HCT116 (cell line): ENCODE measurements around the gene FOXP1. TPM values are rescaled to one million over a fixed set of nuclear protein-coding genes. Genes with fewer than 3 reads are reported as not detected.

ENCODE experiments used
- ATAC-seq: fragments of 200-7000 bp; cut with Tn5 transposase; 2 replicates; pipeline ENCODE4 v1.9.1; 2020; ENCODE audit warnings: mild to moderate bottlenecking, moderate library complexity
- BruUV-seq: library from RNA; stranded (reverse); fragments of 400-500 nt; replicated peaks from 2 replicates; lab custom pipeline; 2021; lab: Mats Ljungman, UMichigan
- CTCF ChIA-PET: fragments of 300-600 bp; sonication (Branson Sonifier 250); formaldehyde crosslinking; loops from one replicate; lab custom pipeline; 2021; ENCODE audit warnings: antibody characterized with exemption; lab: Charles Lee
- POLR2A ChIA-PET: fragments of 300-600, 350-600 bp; sonication (Branson Sonifier 250); formaldehyde crosslinking; loops from one replicate; lab custom pipeline; 2021; ENCODE audit warnings: antibody characterized with exemption; lab: Charles Lee
- RAD21 ChIA-PET, 2 experiments: fragments of 300-600 bp; sonication (Branson Sonifier 250); formaldehyde crosslinking; loops; one replicate each; lab custom pipeline; 2023; ENCODE audit warnings: low total read pairs in 2 of 2; ENCODE audit not compliant: uncharacterized antibody in 2 of 2, unreplicated experiment in 2 of 2, low non-redundant PET in 1 of 2; lab: Charles Lee
- DNase-seq: peaks from one replicate; pipeline ENCODE4 v3.0.0-alpha.2; 2010; ENCODE audit warnings: low read depth, low spot score
- H2AFZ ChIP-seq: fragments of 200-600 bp; shearing (Covaris generic), sonication (generic); 2 replicates; pipeline ENCODE4 v1.6.1; 2017; ENCODE audit warnings: low read depth, mixed run types, mixed read lengths, antibody characterized with exemption, low read length; ENCODE audit not compliant: poor library complexity, severe bottlenecking
- H3K27ac ChIP-seq: 2 replicates; pipeline ENCODE4 v1.5.1; 2012; ENCODE audit warnings: low read depth, low read length
- H3K27me3 ChIP-seq: fragments of 200-600 bp; sonication (generic); 2 replicates; pipeline ENCODE4 v1.6.1; 2016; ENCODE audit warnings: mixed run types, low read length, mixed read lengths; ENCODE audit not compliant: insufficient read depth
- H3K36me3 ChIP-seq, 2 experiments: fragments of 200-500 bp in 1 of 2; fragments of 200-600 bp in 1 of 2; sonication (Bioruptor generic) in 1 of 2; sonication (generic) in 1 of 2; 2 replicates each; pipeline versions ENCODE4 v1.5.1 to v1.6.1; 2014 to 2016; ENCODE audit warnings: low read length in 2 of 2, inconsistent platforms in 1 of 2, mixed read lengths in 1 of 2, mixed run types in 1 of 2; ENCODE audit not compliant: insufficient read depth in 2 of 2, control insufficient read depth in 1 of 2
- H3K4me1 ChIP-seq, 2 experiments: fragments of 200-600 bp in 1 of 2; sonication (generic) in 1 of 2; 2 replicates each; pipeline versions ENCODE4 v1.5.1 to v1.6.1; 2012 to 2017; ENCODE audit warnings: low read length in 2 of 2, inconsistent platforms in 1 of 2, mild to moderate bottlenecking in 1 of 2, mixed read lengths in 1 of 2, mixed run types in 1 of 2, moderate library complexity in 1 of 2; ENCODE audit not compliant: insufficient read depth in 2 of 2, control insufficient read depth in 1 of 2
- H3K4me2 ChIP-seq: fragments of 200-600 bp; sonication (generic); 2 replicates; pipeline ENCODE4 v1.6.1; 2017; ENCODE audit warnings: mixed run types, low read length, mixed read lengths
- H3K4me3 ChIP-seq, 2 experiments: fragments of 200-600 bp in 1 of 2; sonication (generic) in 1 of 2; replicated peaks in 1 of 2; 2 replicates each; pipeline ENCODE4 v1.5.1; 2011 to 2016; ENCODE audit warnings: low read length in 2 of 2, control low read depth in 1 of 2, low read depth in 1 of 2, mild to moderate bottlenecking in 1 of 2, mixed read lengths in 1 of 2, mixed run types in 1 of 2
- H3K79me2 ChIP-seq: fragments of 200-600 bp; sonication (generic); 2 replicates; pipeline ENCODE4 v1.6.1; 2017; ENCODE audit warnings: mild to moderate bottlenecking, mixed run types, low read length, moderate library complexity, mixed read lengths; ENCODE audit not compliant: insufficient read depth
- H3K9ac ChIP-seq: fragments of 200-600 bp; sonication (generic); 2 replicates; pipeline ENCODE4 v1.6.1; 2016; ENCODE audit warnings: low read length, mixed read lengths
- H3K9me2 ChIP-seq: fragments of 200-600 bp; sonication (generic), shearing (Covaris generic); 2 replicates; pipeline ENCODE4 v1.6.1; 2017; ENCODE audit warnings: mixed run types, mild to moderate bottlenecking, moderate library complexity; ENCODE audit not compliant: insufficient read depth
- H3K9me3 ChIP-seq, 2 experiments: fragments of 200-500 bp in 1 of 2; fragments of 200-600 bp in 1 of 2; sonication (Bioruptor generic) in 1 of 2; sonication (generic) in 1 of 2; 2 replicates each; pipeline ENCODE4 v1.6.1; 2014 to 2017; ENCODE audit warnings: low read length in 2 of 2, mixed read lengths in 2 of 2, inconsistent platforms in 1 of 2, low read depth in 1 of 2, mild to moderate bottlenecking in 1 of 2, mixed run types in 1 of 2, moderate library complexity in 1 of 2; ENCODE audit not compliant: control insufficient read depth in 1 of 2, insufficient read depth in 1 of 2
- H4K20me1 ChIP-seq: fragments of 200-600 bp; sonication (generic), shearing (Covaris generic); 2 replicates; pipeline ENCODE4 v1.6.1; 2017; ENCODE audit warnings: mixed run types, mild to moderate bottlenecking, moderate library complexity; ENCODE audit not compliant: insufficient read depth
- CEBPB ChIP-seq: IDR thresholded peaks from 2 replicates; pipeline ENCODE4 v1.6.1; 2012; ENCODE audit warnings: low read depth
- EGR1 ChIP-seq: IDR thresholded peaks from 2 replicates; pipeline ENCODE4 v1.6.1; 2012; ENCODE audit warnings: low read depth
- ELF1 ChIP-seq: IDR thresholded peaks from 2 replicates; pipeline ENCODE4 v1.6.1; 2012; ENCODE audit warnings: low read depth, borderline replicate concordance
- EZH2 ChIP-seq: fragments of 200-600 bp; sonication (generic); IDR thresholded peaks from 2 replicates; pipeline ENCODE4 v1.6.1; 2017; ENCODE audit warnings: antibody characterized with exemption, mixed run types
- EZH2phosphoT487 ChIP-seq: fragments of 200-600 bp; IDR thresholded peaks from 2 replicates; pipeline ENCODE4 v1.6.1; 2018; ENCODE audit warnings: antibody characterized with exemption, borderline replicate concordance
- POLR2A ChIP-seq: IDR thresholded peaks from 2 replicates; pipeline ENCODE4 v1.7.0; 2011; ENCODE audit warnings: borderline replicate concordance; ENCODE audit not compliant: insufficient read depth, insufficient read length; ENCODE audit errors: extremely low read depth
- POLR2AphosphoS5 ChIP-seq: IDR thresholded peaks from 2 replicates; pipeline ENCODE4 v1.6.1; 2011; ENCODE audit warnings: mild to moderate bottlenecking, low read depth, low read length, moderate library complexity
- RAD21 ChIP-seq: IDR thresholded peaks from 2 replicates; pipeline ENCODE4 v1.6.1; 2012; ENCODE audit warnings: low read depth, mild to moderate bottlenecking
- SP1 ChIP-seq: IDR thresholded peaks from 2 replicates; pipeline ENCODE4 v1.6.1; 2012; ENCODE audit warnings: low read depth
- SRF ChIP-seq: IDR thresholded peaks from 2 replicates; pipeline ENCODE4 v1.6.1; 2012; ENCODE audit warnings: low read depth
- TCF7L2 ChIP-seq: IDR thresholded peaks from 2 replicates; pipeline ENCODE4 v1.7.0; 2011; ENCODE audit warnings: borderline replicate concordance, inconsistent platforms; ENCODE audit not compliant: insufficient read depth, insufficient read length; ENCODE audit errors: extremely low read depth
- YY1 ChIP-seq: IDR thresholded peaks from 2 replicates; pipeline ENCODE4 v1.6.1; 2011; ENCODE audit warnings: low read length, low read depth, moderate library complexity, mild to moderate bottlenecking; ENCODE audit not compliant: insufficient replicate concordance; ENCODE audit errors: extremely low read depth
- ZFX ChIP-seq: fragments of 450-650 bp; IDR thresholded peaks from 2 replicates; pipeline ENCODE4 v1.6.1; 2017
- ZNF274 ChIP-seq: fragments of 200-500 bp; sonication (Bioruptor generic); IDR thresholded peaks from 2 replicates; pipeline ENCODE4 v1.6.1; 2014; ENCODE audit warnings: mild to moderate bottlenecking, low read depth, low read length, inconsistent platforms
- intact Hi-C: fragments of 100-400 bp; cut with micrococcal nuclease; formaldehyde crosslinking; loops from 2 replicates; pipeline ENCODE4 v1.10.0; 2022
- total RNA-seq: library from RNA; stranded (reverse); gene quantifications from one replicate; pipeline ENCODE4 v1.2.1, GENCODE V29; 2021; ENCODE audit not compliant: unreplicated experiment
- TF ChIP-seq, protein P1 (sequence below): IDR thresholded peaks from 2 replicates; pipeline ENCODE4 v1.6.1; 2012
- TF ChIP-seq, protein P2 (sequence below): IDR thresholded peaks from 2 replicates; pipeline ENCODE4 v1.6.1; 2012; ENCODE audit warnings: low read depth

The FOXP1 gene
- total RNA-seq, 1 experiment from 2014 or later, result 11.4 TPM

DNA sequence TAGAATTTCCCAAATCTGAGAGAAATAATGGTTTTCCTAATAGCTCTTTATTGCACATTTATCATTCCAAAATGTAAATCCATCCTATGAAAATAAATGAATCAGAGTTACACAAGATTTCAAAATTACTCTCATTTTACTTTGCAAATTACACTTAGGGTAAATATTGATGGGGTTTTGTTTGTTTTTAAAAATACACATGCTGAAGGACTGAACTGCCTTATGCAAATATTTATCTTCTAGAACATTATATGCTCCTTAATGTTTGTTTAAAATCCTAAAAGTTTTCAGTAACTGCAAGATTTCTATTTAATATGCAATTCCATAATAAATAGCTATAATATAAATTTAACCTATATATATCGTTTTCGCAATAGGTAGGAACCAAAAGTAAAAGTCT lies 38.2 kb downstream of the FOXP1 start:
- Histone ChIP-seq H3K36me3 (no peaks in the 10 kb centered on the region), H3K9me3 (no peaks in the 10 kb centered on the region), H3K9ac (no peak overlapping the region), H3K4me1 (peaks cover 0 to 7% of the 10 kb centered on the region in 2 experiments; a peak in 1 of 4 replicates), H2AFZ (no peak overlapping the region), H3K9me2 (no peaks in the 10 kb centered on the region), H3K27ac (no peak overlapping the region), H3K4me3 (no peak overlapping the region), H3K4me2 (no peak overlapping the region), H3K79me2 (no peaks in the 10 kb centered on the region), H3K27me3 (no peaks in the 10 kb centered on the region), H4K20me1 (no peaks in the 10 kb centered on the region)
- ChIA-PET CTCF (no interaction called here), RAD21 (no interaction called here), POLR2A (no interaction called here)
- intact Hi-C loops, result loop anchor here (10.0 kb wide), 1 partner anchor 59 kb away; no protein-coding TSS in a partner anchor
- no peak for TF ChIP-seq EZH2
- no peak for TF ChIP-seq POLR2AphosphoS5
- no peak for TF ChIP-seq TCF7L2
- TF ChIP-seq, protein P1, sequence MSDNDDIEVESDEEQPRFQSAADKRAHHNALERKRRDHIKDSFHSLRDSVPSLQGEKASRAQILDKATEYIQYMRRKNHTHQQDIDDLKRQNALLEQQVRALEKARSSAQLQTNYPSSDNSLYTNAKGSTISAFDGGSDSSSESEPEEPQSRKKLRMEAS, result no peak
- no peak for TF ChIP-seq POLR2A
- no peak for TF ChIP-seq ELF1
- TF ChIP-seq SRF, result no peak
- no peak for TF ChIP-seq EGR1
- no peak for TF ChIP-seq ZNF274
- TF ChIP-seq, protein P2, sequence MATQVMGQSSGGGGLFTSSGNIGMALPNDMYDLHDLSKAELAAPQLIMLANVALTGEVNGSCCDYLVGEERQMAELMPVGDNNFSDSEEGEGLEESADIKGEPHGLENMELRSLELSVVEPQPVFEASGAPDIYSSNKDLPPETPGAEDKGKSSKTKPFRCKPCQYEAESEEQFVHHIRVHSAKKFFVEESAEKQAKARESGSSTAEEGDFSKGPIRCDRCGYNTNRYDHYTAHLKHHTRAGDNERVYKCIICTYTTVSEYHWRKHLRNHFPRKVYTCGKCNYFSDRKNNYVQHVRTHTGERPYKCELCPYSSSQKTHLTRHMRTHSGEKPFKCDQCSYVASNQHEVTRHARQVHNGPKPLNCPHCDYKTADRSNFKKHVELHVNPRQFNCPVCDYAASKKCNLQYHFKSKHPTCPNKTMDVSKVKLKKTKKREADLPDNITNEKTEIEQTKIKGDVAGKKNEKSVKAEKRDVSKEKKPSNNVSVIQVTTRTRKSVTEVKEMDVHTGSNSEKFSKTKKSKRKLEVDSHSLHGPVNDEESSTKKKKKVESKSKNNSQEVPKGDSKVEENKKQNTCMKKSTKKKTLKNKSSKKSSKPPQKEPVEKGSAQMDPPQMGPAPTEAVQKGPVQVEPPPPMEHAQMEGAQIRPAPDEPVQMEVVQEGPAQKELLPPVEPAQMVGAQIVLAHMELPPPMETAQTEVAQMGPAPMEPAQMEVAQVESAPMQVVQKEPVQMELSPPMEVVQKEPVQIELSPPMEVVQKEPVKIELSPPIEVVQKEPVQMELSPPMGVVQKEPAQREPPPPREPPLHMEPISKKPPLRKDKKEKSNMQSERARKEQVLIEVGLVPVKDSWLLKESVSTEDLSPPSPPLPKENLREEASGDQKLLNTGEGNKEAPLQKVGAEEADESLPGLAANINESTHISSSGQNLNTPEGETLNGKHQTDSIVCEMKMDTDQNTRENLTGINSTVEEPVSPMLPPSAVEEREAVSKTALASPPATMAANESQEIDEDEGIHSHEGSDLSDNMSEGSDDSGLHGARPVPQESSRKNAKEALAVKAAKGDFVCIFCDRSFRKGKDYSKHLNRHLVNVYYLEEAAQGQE, result no peak
- no peak for TF ChIP-seq SP1
- no peak for TF ChIP-seq RAD21
- TF ChIP-seq EZH2phosphoT487, result no peak
- TF ChIP-seq CEBPB, result no peak
- no peak for TF ChIP-seq YY1
- TF ChIP-seq ZFX, result no peak
- BruUV-seq, result no TSS peak
- no peak for DNase-seq
- no peak for ATAC-seq
